Measurements from ENCODE around the gene PNKP. TPM values are rescaled to one million over a fixed set of nuclear protein-coding genes. Genes with fewer than 3 reads are reported as not detected.

The PNKP gene
- total RNA-seq, 1 donor: 42.3 TPM

DNA sequence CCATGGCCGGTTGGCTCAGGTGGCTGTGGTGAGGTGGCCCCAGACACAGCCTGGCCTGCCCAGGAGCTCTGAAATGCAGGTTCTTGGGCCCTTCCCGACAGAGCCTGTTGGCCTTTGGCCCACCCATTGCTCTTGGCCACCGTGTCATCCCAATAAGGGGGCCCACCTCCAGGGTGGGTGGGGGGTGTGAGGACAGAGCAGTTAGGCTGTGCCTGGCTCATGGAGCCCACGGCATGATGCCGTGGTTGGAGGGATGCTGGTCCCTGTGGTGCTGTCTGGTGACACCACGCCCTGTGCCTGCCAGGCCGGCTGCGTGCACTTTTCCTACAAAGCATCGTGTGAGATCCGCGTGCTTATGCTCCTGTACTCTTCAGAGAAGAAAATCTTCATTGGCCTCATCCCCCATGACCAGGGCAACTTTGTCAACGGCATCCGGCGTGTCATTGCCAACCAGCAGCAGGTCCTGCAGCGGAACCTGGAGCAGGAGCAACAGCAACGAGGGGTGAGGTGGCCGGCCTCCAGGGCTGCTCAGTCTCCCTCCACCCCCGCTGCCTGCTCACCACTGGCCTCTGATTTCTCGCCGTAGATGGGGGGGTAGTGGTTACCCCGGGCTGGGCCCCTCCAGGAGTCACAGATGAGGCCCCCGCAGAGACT is 7.6 kb downstream of the PNKP start:
- no peak for DNase-seq (ENCODE audit: low read depth)
- no peak overlapping the region for H3K4me3 ChIP-seq (ENCODE audit: low read depth, low read length)
- TF ChIP-seq, protein P1, sequence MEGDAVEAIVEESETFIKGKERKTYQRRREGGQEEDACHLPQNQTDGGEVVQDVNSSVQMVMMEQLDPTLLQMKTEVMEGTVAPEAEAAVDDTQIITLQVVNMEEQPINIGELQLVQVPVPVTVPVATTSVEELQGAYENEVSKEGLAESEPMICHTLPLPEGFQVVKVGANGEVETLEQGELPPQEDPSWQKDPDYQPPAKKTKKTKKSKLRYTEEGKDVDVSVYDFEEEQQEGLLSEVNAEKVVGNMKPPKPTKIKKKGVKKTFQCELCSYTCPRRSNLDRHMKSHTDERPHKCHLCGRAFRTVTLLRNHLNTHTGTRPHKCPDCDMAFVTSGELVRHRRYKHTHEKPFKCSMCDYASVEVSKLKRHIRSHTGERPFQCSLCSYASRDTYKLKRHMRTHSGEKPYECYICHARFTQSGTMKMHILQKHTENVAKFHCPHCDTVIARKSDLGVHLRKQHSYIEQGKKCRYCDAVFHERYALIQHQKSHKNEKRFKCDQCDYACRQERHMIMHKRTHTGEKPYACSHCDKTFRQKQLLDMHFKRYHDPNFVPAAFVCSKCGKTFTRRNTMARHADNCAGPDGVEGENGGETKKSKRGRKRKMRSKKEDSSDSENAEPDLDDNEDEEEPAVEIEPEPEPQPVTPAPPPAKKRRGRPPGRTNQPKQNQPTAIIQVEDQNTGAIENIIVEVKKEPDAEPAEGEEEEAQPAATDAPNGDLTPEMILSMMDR (IDR thresholded peaks at IDR 0.05; ENCODE audit: insufficient read depth, low read length): no peak

DNA sequence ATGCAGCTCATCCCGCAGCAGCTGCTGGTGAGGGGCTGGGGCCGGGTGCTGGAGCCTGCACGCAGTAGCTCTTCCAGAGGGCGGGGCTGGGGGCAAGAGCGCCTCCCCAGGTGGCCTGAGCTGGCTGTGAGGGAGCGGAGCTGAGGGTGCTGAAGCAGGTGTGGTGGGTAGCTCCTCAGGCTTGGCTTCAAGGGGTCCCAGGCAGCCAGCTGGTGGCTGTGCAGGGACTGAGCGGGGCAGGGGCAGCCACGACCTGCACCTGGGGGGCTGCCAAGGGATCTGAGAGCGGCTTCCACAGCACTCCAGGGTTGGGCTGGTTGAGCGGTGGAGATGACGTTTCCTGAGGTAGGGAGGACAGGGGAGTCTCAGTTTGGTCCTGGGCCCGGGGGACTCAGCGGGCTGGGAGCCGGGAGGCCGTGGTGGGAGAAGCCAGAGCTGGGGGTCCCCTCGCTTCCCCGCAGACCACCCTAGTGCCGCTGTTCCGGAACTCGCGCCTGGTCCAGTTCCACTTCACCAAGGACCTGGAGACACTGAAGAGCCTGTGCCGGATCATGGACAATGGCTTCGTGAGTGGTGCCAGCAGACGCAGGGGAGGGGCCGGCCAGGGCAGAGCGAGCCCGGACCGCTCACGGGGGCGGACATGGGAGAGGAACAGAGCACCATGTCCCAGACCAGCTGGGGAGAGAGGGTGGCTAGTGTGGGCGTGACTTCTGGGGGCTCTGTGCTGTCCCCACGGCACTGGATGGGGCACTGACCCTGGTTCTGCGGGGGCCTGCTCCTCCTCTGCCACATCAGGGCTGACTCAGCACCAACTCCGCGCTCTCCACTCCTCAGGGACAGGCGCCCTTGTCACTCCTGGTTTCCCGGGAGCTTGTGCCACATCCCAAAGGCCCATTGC is 9.0 kb downstream of the PNKP start:
- DNase-seq (ENCODE audit: low read depth): no peak
- no peak overlapping the region for H3K4me3 ChIP-seq (ENCODE audit: low read depth, low read length)
- TF ChIP-seq, protein P1 (IDR thresholded peaks at IDR 0.05; ENCODE audit: insufficient read depth, low read length): no peak

DNA sequence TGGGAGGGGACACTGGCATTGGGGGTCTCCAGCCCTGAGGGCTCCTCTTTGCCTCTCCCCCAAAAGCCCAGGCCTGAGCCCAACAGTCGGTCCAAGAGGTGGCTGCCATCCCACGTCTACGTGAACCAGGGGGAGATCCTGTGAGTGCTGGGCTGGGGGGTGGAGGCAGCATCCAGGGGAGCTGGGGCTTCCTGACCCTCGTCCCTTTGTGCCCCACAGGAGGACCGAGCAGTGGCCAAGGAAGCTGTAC is 9.6 kb downstream of the PNKP start:
- TF ChIP-seq, protein P1 (IDR thresholded peaks at IDR 0.05; ENCODE audit: insufficient read depth, low read length): no peak
- no peak for DNase-seq (ENCODE audit: low read depth)
- H3K4me3 ChIP-seq (ENCODE audit: low read depth, low read length): no peak overlapping the region

DNA sequence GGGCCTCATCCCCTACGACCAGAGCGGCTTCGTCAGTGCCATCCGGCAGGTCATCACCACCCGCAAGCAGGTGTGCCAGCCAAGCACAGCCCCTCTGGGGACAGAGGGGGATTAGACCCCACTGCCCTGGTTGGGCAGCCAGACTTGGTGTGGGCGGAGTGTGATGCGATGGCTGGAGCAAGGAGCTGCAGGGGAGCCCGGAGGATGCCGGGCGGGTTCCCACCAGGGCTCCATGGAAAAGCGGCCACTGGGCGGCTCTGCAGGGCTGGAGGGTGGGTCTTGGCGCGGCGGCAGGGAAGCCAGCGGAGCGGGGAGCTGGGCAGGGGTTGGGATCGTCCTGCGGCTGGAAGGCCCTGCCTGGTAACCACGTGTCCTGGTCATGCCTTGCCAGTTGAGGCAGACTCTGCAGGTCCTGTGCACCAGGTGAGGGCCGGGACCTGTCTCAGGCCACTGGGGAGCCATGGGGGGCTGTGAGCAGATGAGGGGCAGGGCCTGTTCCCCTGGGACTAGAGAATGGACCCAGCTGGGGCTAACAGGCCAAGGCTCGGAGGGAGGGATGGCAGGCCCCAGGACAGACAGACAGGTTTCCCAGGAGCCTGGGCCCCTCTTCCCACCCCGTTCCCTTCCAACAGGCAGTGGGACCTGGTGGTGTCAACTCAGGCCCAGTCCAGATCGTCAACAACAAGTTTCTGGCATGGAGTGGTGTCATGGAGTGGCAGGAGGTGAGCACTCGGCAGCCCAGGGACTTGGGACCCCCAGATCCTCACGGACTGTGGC is 10.1 kb downstream of the PNKP start:
- no peak for DNase-seq (ENCODE audit: low read depth)
- TF ChIP-seq, protein P1 (IDR thresholded peaks at IDR 0.05; ENCODE audit: insufficient read depth, low read length): no peak
- H3K4me3 ChIP-seq (ENCODE audit: low read depth, low read length): no peak overlapping the region

DNA sequence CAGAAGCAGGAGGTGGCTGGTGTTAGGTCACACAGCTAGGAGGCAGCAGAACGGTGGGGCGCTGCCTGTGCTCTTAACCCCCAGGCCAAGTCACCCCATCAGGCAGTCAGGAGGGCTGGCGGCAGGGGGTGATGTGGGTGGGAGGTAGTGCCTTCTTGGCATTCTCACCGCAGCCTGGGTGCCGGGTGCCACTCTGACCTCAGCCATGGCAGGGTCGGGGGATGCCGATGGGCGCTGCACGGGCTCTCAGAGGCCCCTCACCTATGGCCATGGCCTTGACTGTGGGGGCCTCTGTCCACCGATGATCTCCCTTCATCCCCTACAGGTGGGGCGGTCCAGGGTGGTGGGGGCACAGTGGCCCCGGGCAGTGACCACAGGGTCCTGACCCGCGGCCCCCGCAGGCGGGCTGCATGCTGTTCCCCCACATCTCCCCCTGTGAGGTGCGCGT is 10.8 kb downstream of the PNKP start:
- DNase-seq (ENCODE audit: low read depth): no peak
- H3K4me3 ChIP-seq (ENCODE audit: low read depth, low read length): no peak overlapping the region
- TF ChIP-seq, protein P1 (IDR thresholded peaks at IDR 0.05; ENCODE audit: insufficient read depth, low read length): no peak

DNA sequence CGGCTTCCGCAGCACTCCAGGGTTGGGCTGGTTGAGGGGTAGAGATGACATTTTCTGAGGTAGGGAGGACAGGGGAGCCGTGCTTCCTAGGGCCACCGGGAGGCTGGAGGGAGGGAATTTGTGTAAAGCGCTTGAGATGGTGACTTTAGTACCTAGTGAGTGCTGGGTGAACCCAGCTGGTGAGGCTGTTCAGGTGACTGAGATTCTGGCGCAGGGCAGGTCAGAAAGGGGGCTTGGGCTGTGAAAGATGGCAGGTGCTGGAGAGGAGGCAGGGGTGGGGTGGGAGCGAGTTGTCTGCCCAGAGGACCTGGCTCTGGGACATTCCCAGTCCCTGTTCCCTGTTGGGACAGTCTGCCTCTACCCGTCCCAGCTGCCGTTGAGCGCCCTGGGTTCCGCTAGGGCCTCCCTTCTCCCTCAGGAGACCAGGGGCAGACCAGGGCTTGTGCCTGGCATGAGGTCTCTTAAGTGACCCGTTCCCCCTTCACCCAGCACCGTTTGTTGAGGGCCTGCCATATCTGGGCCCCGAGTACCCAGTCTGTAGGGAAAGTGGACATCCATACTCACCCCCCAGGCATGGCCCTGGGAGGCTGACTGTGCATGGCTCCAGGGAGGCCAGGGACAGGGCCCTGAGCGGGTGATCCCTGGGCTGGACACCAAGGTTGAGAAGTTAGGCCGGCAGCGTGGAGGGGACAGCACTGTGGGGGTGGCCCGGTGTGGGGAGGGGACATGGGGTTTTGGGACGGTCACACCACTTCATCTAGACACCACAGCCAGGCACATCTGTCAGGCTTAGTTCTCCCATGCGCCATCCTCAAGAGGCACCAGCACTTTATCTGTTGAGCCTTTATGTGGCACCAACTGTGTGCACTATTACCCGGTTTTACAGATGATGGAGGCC is 11.5 kb downstream of the PNKP start:
- no peak overlapping the region for H3K4me3 ChIP-seq (ENCODE audit: low read depth, low read length)
- no peak for DNase-seq (ENCODE audit: low read depth)
- TF ChIP-seq, protein P1 (IDR thresholded peaks at IDR 0.05; ENCODE audit: insufficient read depth, low read length): no peak
